A549 (cell line): Measurements from ENCODE around the gene NFATC2.

ENCODE experiments used
- CHD4 ChIP-seq: fragments of 200-600 bp; sonication (generic); IDR thresholded peaks from 2 replicates; pipeline ENCODE4 v1.6.1; 2016; ENCODE audit warnings: antibody characterized with exemption, mild to moderate bottlenecking, borderline replicate concordance
- CTCF ChIP-seq: fragments of >200 bp; sonication (Bioruptor Twin); formaldehyde crosslinking; IDR thresholded peaks from 3 replicates; pipeline ENCODE4 v1.5.1; 2016

- TF ChIP-seq CHD4: no peak
- TF ChIP-seq CTCF: no peak
Measured at GRCh38 chr20:51495291-51495690, 47.2 kb downstream of the NFATC2 start.
